Panc1 (cell line): ENCODE data around the gene PDE4B. TPM values are rescaled to one million over a fixed set of nuclear protein-coding genes. Genes with fewer than 3 reads are reported as not detected.

Experiments used
- ATAC-seq: fragments of 200-7000 bp; cut with Tn5 transposase; 2 replicates; pipeline ENCODE4 v1.9.1; 2020; ENCODE audit warnings: mild to moderate bottlenecking, moderate library complexity
- BruUV-seq: library from RNA; stranded (reverse); fragments of 400-500 nt; replicated peaks from 2 replicates; lab custom pipeline; 2021; lab: Mats Ljungman, UMichigan
- CTCF ChIA-PET: fragments of 300-600 bp; sonication (Branson Sonifier 250); formaldehyde crosslinking; loops from one replicate; lab custom pipeline; 2022; ENCODE audit warnings: antibody characterized with exemption; lab: Charles Lee
- POLR2A ChIA-PET: fragments of 300-600 bp; sonication (Branson Sonifier 250); formaldehyde crosslinking; loops from one replicate; lab custom pipeline; 2022; ENCODE audit warnings: antibody characterized with exemption; lab: Charles Lee
- DNase-seq: peaks from one replicate; pipeline ENCODE4 v3.0.0-alpha.2; 2010; ENCODE audit warnings: low read depth, low spot score
- H3K27ac ChIP-seq: 2 replicates; pipeline ENCODE4 v1.5.1; 2011; ENCODE audit warnings: mild to moderate bottlenecking, low read length, inconsistent platforms
- H3K27me3 ChIP-seq: fragments of 200-500 bp; sonication (Bioruptor generic); 2 replicates; pipeline ENCODE4 v1.6.0; 2014; ENCODE audit warnings: low read length, inconsistent platforms; ENCODE audit not compliant: control insufficient read depth, insufficient read depth
- H3K36me3 ChIP-seq: fragments of 200-500 bp; sonication (Bioruptor generic); 2 replicates; pipeline ENCODE4 v1.5.1; 2014; ENCODE audit warnings: inconsistent platforms, mild to moderate bottlenecking, low read length, moderate library complexity; ENCODE audit not compliant: control insufficient read depth, insufficient read depth
- H3K4me1 ChIP-seq: 2 replicates; pipeline ENCODE4 v1.5.1; 2011; ENCODE audit warnings: inconsistent platforms, mild to moderate bottlenecking, low read length, moderate library complexity; ENCODE audit not compliant: control insufficient read depth, insufficient read depth
- H3K4me3 ChIP-seq, 2 experiments: 2 replicates each; pipeline ENCODE4 v1.5.1; 2011 to 2012; ENCODE audit warnings: low read depth in 2 of 2, low read length in 2 of 2, mild to moderate bottlenecking in 2 of 2, inconsistent platforms in 1 of 2, moderate library complexity in 1 of 2
- H3K9me3 ChIP-seq: fragments of 200-500 bp; sonication (Bioruptor generic); 2 replicates; pipeline ENCODE4 v1.5.1; 2014; ENCODE audit warnings: low read depth, mild to moderate bottlenecking, inconsistent platforms, low read length, moderate library complexity; ENCODE audit not compliant: control insufficient read depth, insufficient read depth
- CTCF ChIP-seq: fragments of 450-650 bp; IDR thresholded peaks from 2 replicates; pipeline ENCODE4 v1.5.1; 2017; ENCODE audit warnings: mild to moderate bottlenecking
- POLR2AphosphoS5 ChIP-seq: IDR thresholded peaks from 2 replicates; pipeline ENCODE4 v1.6.1; 2012; ENCODE audit warnings: mild to moderate bottlenecking, low read depth, low read length, moderate library complexity
- REST ChIP-seq, 2 experiments: IDR thresholded peaks; 2 replicates each; pipeline ENCODE4 v1.6.1; 2011 to 2012; ENCODE audit warnings: low read depth in 2 of 2, control low read depth in 1 of 2, low read length in 1 of 2, mild to moderate bottlenecking in 1 of 2, moderate library complexity in 1 of 2; ENCODE audit not compliant: insufficient read depth in 1 of 2
- SIN3A ChIP-seq: IDR thresholded peaks from 2 replicates; pipeline ENCODE4 v1.6.1; 2012; ENCODE audit warnings: low read depth, mild to moderate bottlenecking, low read length, moderate library complexity, borderline replicate concordance; ENCODE audit not compliant: insufficient read depth
- TCF7L2 ChIP-seq: IDR thresholded peaks from 2 replicates; pipeline ENCODE4 v1.6.1; 2011; ENCODE audit warnings: mild to moderate bottlenecking, low read depth, low read length, inconsistent platforms
- in situ Hi-C: cut with HindIII; loops from 2 replicates; pipeline ENCODE4 v1.10.0; 2016; ENCODE audit warnings: low sequenced_read_pairs, low pct_unique_long_range_greater_than_20kb
- intact Hi-C: fragments of 100-400 bp; cut with micrococcal nuclease; formaldehyde crosslinking; loops from one replicate; pipeline ENCODE4 v1.10.0; 2022; ENCODE audit not compliant: unreplicated experiment
- total RNA-seq: library from RNA; stranded (reverse); gene quantifications from one replicate; pipeline ENCODE4 v1.2.1, GENCODE V29; 2021; ENCODE audit not compliant: unreplicated experiment

Gene PDE4B
- total RNA-seq, 1 experiment from 2014 or later = 0.26 TPM

GRCh38 chr1:66247415-66248208, 454.9 kb downstream of the PDE4B start:
- Histone ChIP-seq H3K9me3 (no peaks in the 10 kb centered on the region), H3K4me3 (no peak overlapping the region), H3K27me3 (peaks cover 2% of the 10 kb centered on the region), H3K27ac (no peak overlapping the region), H3K36me3 (no peaks in the 10 kb centered on the region), H3K4me1 (no peaks in the 10 kb centered on the region)
- POLR2A ChIA-PET = no interaction called here
- DNase-seq (no peak), ATAC-seq (no peak)
- CTCF ChIA-PET = no interaction called here
- intact Hi-C loops = no loop called here
- in situ Hi-C loops = no loop called here
- BruUV-seq = no TSS peak
- TF ChIP-seq TCF7L2 (no peak), REST (IDR thresholded peaks at IDR 0.05; ENCODE audit: insufficient read depth in 1 of 2, low read depth in 2 of 2, low read length in 1 of 2) (no peak), POLR2AphosphoS5 (no peak), CTCF (no peak)

- BruUV-seq = no TSS peak
- intact Hi-C loops = no loop called here
- no peaks in the 10 kb centered on the region for H3K36me3 ChIP-seq
- no peaks in the 10 kb centered on the region for H3K9me3 ChIP-seq
- POLR2A ChIA-PET = no interaction called here
- no peak overlapping the region for H3K27ac ChIP-seq
- DNase-seq (no peak), ATAC-seq (no peak)
- no peak for TF ChIP-seq POLR2AphosphoS5
- no peak overlapping the region for H3K4me3 ChIP-seq
- in situ Hi-C loops = no loop called here
- peaks cover 2% of the 10 kb centered on the region for H3K27me3 ChIP-seq
- CTCF ChIA-PET = no interaction called here
- H3K4me1 ChIP-seq = no peaks in the 10 kb centered on the region
Measured at GRCh38 chr1:66248257-66248656, 455.6 kb downstream of the PDE4B start.

GRCh38 chr1:66248746-66249145, 456.1 kb downstream of the PDE4B start:
- Histone ChIP-seq H3K4me1 (no peaks in the 10 kb centered on the region), H3K4me3 (no peak overlapping the region), H3K9me3 (no peaks in the 10 kb centered on the region), H3K36me3 (no peaks in the 10 kb centered on the region), H3K27me3 (peaks cover 2% of the 10 kb centered on the region), H3K27ac (no peak overlapping the region)
- TF ChIP-seq REST (IDR thresholded peaks at IDR 0.05; ENCODE audit: insufficient read depth in 1 of 2, low read depth in 2 of 2, low read length in 1 of 2) = no peak
- TF ChIP-seq POLR2AphosphoS5 = no peak
- no peak for TF ChIP-seq SIN3A
- TF ChIP-seq CTCF = no peak
- TF ChIP-seq TCF7L2 = no peak
- CTCF ChIA-PET = interaction anchor here (1.5 kb wide), 1 partner anchor 198 kb away, joined by 3 read pairs; no protein-coding TSS in a partner anchor
- ATAC-seq = no peak
- in situ Hi-C loops = no loop called here
- POLR2A ChIA-PET = no interaction called here
- BruUV-seq = no TSS peak
- intact Hi-C loops = loop anchor here (1.0 kb wide), 1 partner anchor 198 kb away; no protein-coding TSS in a partner anchor
- DNase-seq = no peak
